K562 (cell line): ENCODE data around the gene ALG1L2. TPM values are rescaled to one million over a fixed set of nuclear protein-coding genes. Genes with fewer than 3 reads are reported as not detected.
"Not testable (repeated sequence)": the region's sequence is repeated elsewhere in the genome, so short reads cannot be mapped to it uniquely, and the experiment has no call there.

Experiments used
- ATAC-seq: fragments of 200-7000 bp; cut with Tn5 transposase; 3 replicates; pipeline ENCODE4 v1.9.1; 2020; ENCODE audit warnings: moderate library complexity
- BruUV-seq: library from RNA; stranded (reverse); fragments of 400-500 nt; replicated peaks from 2 replicates; lab custom pipeline; 2021; lab: Mats Ljungman, UMichigan
- CTCF ChIA-PET: fragments of 300-600 bp; formaldehyde crosslinking; extraction: SDS; loops from one replicate; lab custom pipeline; 2021; ENCODE audit warnings: low intra/inter-chr PET ratio; lab: Yijun Ruan, JAX
- POLR2A ChIA-PET: fragments of 300-600, 350-650 bp; sonication (Branson Sonifier 250); formaldehyde crosslinking; extraction: SDS; loops from one replicate; lab custom pipeline; 2021; ENCODE audit warnings: antibody characterized with exemption, inconsistent platforms; lab: Yijun Ruan, JAX
- DNase-seq, 4 experiments: peaks; one replicate each; pipeline versions ENCODE4 v3.0.0 to v3.0.0-alpha.2; 2011 to 2018; ENCODE audit warnings: low spot score in 3 of 4, mixed read lengths in 3 of 4; ENCODE audit errors: extremely low read depth in 1 of 4
- FAIRE-seq: peaks from 2 replicates; lab custom pipeline; 2011; peaks lifted over from hg19 to GRCh38; lab: Jason Lieb, UNC
- H2AFZ ChIP-seq: 2 replicates; pipeline ENCODE4 v1.6.0; 2011; ENCODE audit warnings: low read depth, low read length, control low read depth, inconsistent platforms
- H3K27ac ChIP-seq: fragments of 200-600 bp; 3 replicates; pipeline ENCODE4 v1.8.0; 2011; ENCODE audit warnings: low read depth, mild to moderate bottlenecking, control low read depth, inconsistent platforms, low read length, moderate library complexity, mixed read lengths; ENCODE audit errors: extremely low read depth
- H3K27me3 ChIP-seq, 2 experiments: fragments of 300-600 bp in 1 of 2; 2 replicates in 1 of 2; 3 replicates in 1 of 2; pipeline versions ENCODE4 v1.6.0 to v1.8.0; 2011; ENCODE audit warnings: inconsistent platforms in 2 of 2, low read length in 2 of 2, mild to moderate bottlenecking in 1 of 2, mixed read lengths in 1 of 2, moderate library complexity in 1 of 2; ENCODE audit not compliant: control insufficient read depth in 2 of 2, insufficient read depth in 2 of 2
- H3K36me3 ChIP-seq: fragments of 300-600 bp; 3 replicates; pipeline ENCODE4 v1.8.0; 2011; ENCODE audit warnings: mild to moderate bottlenecking, low read length, inconsistent platforms; ENCODE audit not compliant: control insufficient read depth, insufficient read depth
- H3K4me1 ChIP-seq, 2 experiments: fragments of 200-600 bp in 1 of 2; replicated peaks in 1 of 2; 2 replicates in 1 of 2; 3 replicates in 1 of 2; pipeline versions ENCODE4 v1.5.1 to v1.8.0; 2011; ENCODE audit warnings: inconsistent platforms in 2 of 2, low read length in 2 of 2, mild to moderate bottlenecking in 1 of 2, mixed read lengths in 1 of 2, moderate library complexity in 1 of 2; ENCODE audit not compliant: control insufficient read depth in 2 of 2, insufficient read depth in 2 of 2
- H3K4me2 ChIP-seq: 2 replicates; pipeline ENCODE4 v1.6.1; 2011; ENCODE audit warnings: low read length, control low read depth, inconsistent platforms, mixed read lengths; ENCODE audit not compliant: insufficient read depth
- H3K4me3 ChIP-seq: fragments of 200-600 bp; sonication (generic), shearing (Covaris generic); 2 replicates; pipeline ENCODE4 v1.5.1; 2016; ENCODE audit warnings: control low read depth, inconsistent platforms
- H3K79me2 ChIP-seq: fragments of 200-600 bp; 3 replicates; pipeline ENCODE4 v1.8.0; 2011; ENCODE audit warnings: low read length, inconsistent platforms; ENCODE audit not compliant: control insufficient read depth, insufficient read depth
- H3K9ac ChIP-seq, 2 experiments: 2 replicates each; pipeline versions ENCODE4 v1.6.0 to v1.6.1; 2011; ENCODE audit warnings: low read depth in 2 of 2, low read length in 2 of 2, control low read depth in 1 of 2, inconsistent platforms in 1 of 2, mild to moderate bottlenecking in 1 of 2, mixed read lengths in 1 of 2; ENCODE audit not compliant: insufficient read depth in 1 of 2
- H3K9me1 ChIP-seq: one replicate; pipeline ENCODE4 v1.6.0; 2011; ENCODE audit warnings: inconsistent platforms, mild to moderate bottlenecking, low read length, moderate library complexity; ENCODE audit not compliant: control insufficient read depth, insufficient read depth
- H3K9me3 ChIP-seq: replicated peaks from 2 replicates; pipeline ENCODE4 v1.5.1; 2011; ENCODE audit warnings: low read depth, low read length, inconsistent platforms; ENCODE audit not compliant: control insufficient read depth, insufficient read depth
- H4K20me1 ChIP-seq: replicated peaks from 2 replicates; pipeline ENCODE4 v1.6.1; 2011; ENCODE audit warnings: low read length, inconsistent platforms, mixed read lengths; ENCODE audit not compliant: control insufficient read depth, insufficient read depth
- CBX8 ChIP-seq: fragments of 200-600 bp; sonication (generic); IDR thresholded peaks from 2 replicates; pipeline ENCODE4 v1.6.1; 2012; ENCODE audit warnings: borderline replicate concordance, mixed run types, low read depth, mild to moderate bottlenecking, moderate library complexity, mixed read lengths, low read length, control low read depth, inconsistent platforms; ENCODE audit not compliant: poor library complexity, severe bottlenecking; ENCODE audit errors: extremely low read depth
- GATAD2A ChIP-seq: fragments of 450-650 bp; IDR thresholded peaks from 2 replicates; pipeline ENCODE4 v1.6.1; 2017
- SMARCC2 ChIP-seq: fragments of 450-650 bp; IDR thresholded peaks from 2 replicates; pipeline ENCODE4 v1.6.1; 2017; ENCODE audit warnings: antibody characterized with exemption, moderate library complexity, mild to moderate bottlenecking, low read depth
- WHSC1 ChIP-seq: IDR thresholded peaks from one replicate; pipeline ENCODE4 v1.6.1; 2012; ENCODE audit warnings: low read length, control low read depth, inconsistent platforms
- ZNF445 ChIP-seq: fragments of 250-450 bp; sonication (Bioruptor Pico); IDR thresholded peaks from 2 replicates; pipeline ENCODE4 v1.4.0; 2020; ENCODE audit warnings: low read depth, mild to moderate bottlenecking, moderate library complexity
- WGBS: fragments of 100-300 bp; shearing (Covaris generic); methylation state at CpG from one replicate; pipeline ENCODE4 v1.1.6; 2016; ENCODE audit warnings: low coverage, mixed read lengths; ENCODE audit not compliant: insufficient coverage; ENCODE audit errors: missing lambda C conversion rate; 5-methylcytosine and 5-hydroxymethylcytosine counted together
- in situ Hi-C: fragments of 300-500 bp; cut with MboI; formaldehyde crosslinking; loops from 4 replicates; pipeline ENCODE4 v1.15.0; 2018; ENCODE audit warnings: inconsistent platforms, mixed read lengths
- intact Hi-C: fragments of 100-400 bp; cut with micrococcal nuclease; formaldehyde crosslinking; loops from 2 replicates; pipeline ENCODE4 v1.14.2; 2022
- polyA plus RNA-seq, 8 experiments: library from polyadenylated mRNA; depleted of rRNA in 4 of 8; stranded (reverse) in 5 of 8; unstranded in 3 of 8; fragments of >200 nt; fragmentation: Nextera tagmentation in 2 of 8; fragmentation: Illumina TruSeq in 1 of 8; extraction: Ambion mirVana in 2 of 8; extraction: Trizol in 1 of 8; gene quantifications; 2 replicates each; pipeline versions ENCODE4 v1.2.1 to v1.2.3, GENCODE V29; 2011 to 2014; ENCODE audit warnings: inconsistent platforms in 1 of 8, missing spikeins in 1 of 8
- total RNA-seq, 7 experiments: library from RNA; depleted of rRNA in 6 of 7; stranded (reverse); fragments of >200 nt in 6 of 7; fragmentation: Illumina TruSeq in 2 of 7; extraction: Trizol in 2 of 7; gene quantifications; 2 replicates each; pipeline versions ENCODE4 v1.2.1 to v1.2.3, GENCODE V29; 2011 to 2021; ENCODE audit warnings: low replicate concordance in 1 of 7
- TF ChIP-seq, protein P1 (sequence below), 3 experiments: IDR thresholded peaks in 2 of 3; conservative IDR thresholded peaks in 1 of 3; 2 replicates each; pipeline ENCODE4 v1.5.1; 2011 to 2012; ENCODE audit warnings: low read length in 3 of 3, mild to moderate bottlenecking in 3 of 3, control low read depth in 2 of 3, improper control_type of control experiment in 1 of 3, inconsistent platforms in 1 of 3, low read depth in 1 of 3, mixed read lengths in 1 of 3, moderate library complexity in 1 of 3; ENCODE audit not compliant: insufficient read depth in 2 of 3

The ALG1L2 gene
- total and polyA plus RNA-seq, 9 of the 15 experiments (the other 6 are each of a cell fraction or from before 2014, with no cell fraction given) = 0.10 to 1.1 (median 0.33) TPM; not detected in 2

DNA sequence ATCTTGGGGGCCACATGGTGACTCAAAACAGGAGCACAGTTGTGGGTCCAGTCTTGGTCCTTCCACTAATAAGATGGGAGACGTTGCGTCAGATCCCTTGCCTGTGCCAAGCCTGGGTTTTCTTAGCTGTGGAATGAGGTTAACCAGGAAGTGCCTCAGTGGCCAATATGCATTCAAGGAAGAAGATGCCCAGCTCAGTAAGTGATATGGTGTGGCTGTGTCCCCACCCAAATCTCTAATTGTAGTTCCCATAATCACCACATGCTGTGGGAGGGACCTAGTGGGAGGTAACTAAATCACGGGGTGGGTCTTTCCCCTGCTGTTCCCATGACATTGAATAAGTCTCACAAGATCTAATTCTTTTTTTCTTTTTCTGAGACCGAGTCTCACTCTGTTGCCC lies 6.4 kb downstream of the ALG1L2 start:
- POLR2A ChIA-PET = no interaction called here
- Histone ChIP-seq H3K4me3 (no peak overlapping the region), H3K9me3 (no peaks in the 10 kb centered on the region), H3K36me3 (no peaks in the 10 kb centered on the region), H3K9me1 (no peaks in the 10 kb centered on the region), H3K79me2 (no peaks in the 10 kb centered on the region), H3K9ac (no peak overlapping the region), H3K27ac (no peak overlapping the region), H3K4me2 (no peak overlapping the region), H2AFZ (no peak overlapping the region), H4K20me1 (no peaks in the 10 kb centered on the region), H3K27me3 (no peaks in the 10 kb centered on the region), H3K4me1 (no peaks in the 10 kb centered on the region; a peak in 2 of 5 replicates)
- ATAC-seq (no peak), FAIRE-seq (no peak), DNase-seq (no peak)
- BruUV-seq = no TSS peak
- in situ Hi-C loops (no loop called here), intact Hi-C loops (no loop called here)
- CTCF ChIA-PET = no interaction called here
- 45% methylated on average over 4 of the region's 4 CpGs for WGBS
- no peak for TF ChIP-seq ZNF445 (CRISPR knock-in tag)
- no peak for TF ChIP-seq SMARCC2
- no peak for TF ChIP-seq CBX8
- no peak for TF ChIP-seq GATAD2A
- no peak for TF ChIP-seq WHSC1
- TF ChIP-seq, all 486 proteins: peak for 0

DNA sequence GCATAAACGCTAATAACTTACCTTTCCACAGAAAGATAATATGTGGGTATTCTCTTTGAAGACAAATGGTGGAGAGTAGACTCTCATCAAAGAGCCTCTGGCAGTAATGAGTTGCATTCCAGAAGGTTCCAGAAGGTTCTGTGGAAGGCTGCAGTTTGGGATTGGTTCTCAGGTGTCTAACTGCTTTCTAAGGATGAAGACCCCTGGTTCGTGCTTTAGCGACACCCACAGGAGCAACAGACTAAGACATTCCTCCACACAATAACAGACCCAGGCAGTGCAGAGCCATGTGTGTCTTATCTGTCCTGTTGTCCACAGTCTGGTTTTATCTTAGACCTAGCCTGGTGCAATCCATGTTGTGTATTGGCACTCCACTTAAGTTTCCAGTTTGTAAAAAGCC lies 9.1 kb downstream of the ALG1L2 start:
- CTCF ChIA-PET, intact Hi-C loops, POLR2A ChIA-PET, in situ Hi-C loops, H3K36me3 ChIP-seq, H3K4me2 ChIP-seq, H3K27ac ChIP-seq, H3K27me3 ChIP-seq, H3K79me2 ChIP-seq, ATAC-seq, H3K9me1 ChIP-seq, H2AFZ ChIP-seq, H3K9ac ChIP-seq, H3K4me3 ChIP-seq, H3K9me3 ChIP-seq, BruUV-seq, H4K20me1 ChIP-seq: not testable (repeated sequence)
- TF ChIP-seq, protein P1, sequence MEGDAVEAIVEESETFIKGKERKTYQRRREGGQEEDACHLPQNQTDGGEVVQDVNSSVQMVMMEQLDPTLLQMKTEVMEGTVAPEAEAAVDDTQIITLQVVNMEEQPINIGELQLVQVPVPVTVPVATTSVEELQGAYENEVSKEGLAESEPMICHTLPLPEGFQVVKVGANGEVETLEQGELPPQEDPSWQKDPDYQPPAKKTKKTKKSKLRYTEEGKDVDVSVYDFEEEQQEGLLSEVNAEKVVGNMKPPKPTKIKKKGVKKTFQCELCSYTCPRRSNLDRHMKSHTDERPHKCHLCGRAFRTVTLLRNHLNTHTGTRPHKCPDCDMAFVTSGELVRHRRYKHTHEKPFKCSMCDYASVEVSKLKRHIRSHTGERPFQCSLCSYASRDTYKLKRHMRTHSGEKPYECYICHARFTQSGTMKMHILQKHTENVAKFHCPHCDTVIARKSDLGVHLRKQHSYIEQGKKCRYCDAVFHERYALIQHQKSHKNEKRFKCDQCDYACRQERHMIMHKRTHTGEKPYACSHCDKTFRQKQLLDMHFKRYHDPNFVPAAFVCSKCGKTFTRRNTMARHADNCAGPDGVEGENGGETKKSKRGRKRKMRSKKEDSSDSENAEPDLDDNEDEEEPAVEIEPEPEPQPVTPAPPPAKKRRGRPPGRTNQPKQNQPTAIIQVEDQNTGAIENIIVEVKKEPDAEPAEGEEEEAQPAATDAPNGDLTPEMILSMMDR (IDR thresholded peaks at IDR 0.05 in 2 of 3, conservative IDR thresholded peaks at IDR 0.05 in 1 of 3; ENCODE audit: insufficient read depth in 2 of 3, low read depth in 1 of 3, low read length in 3 of 3) = peak in 2 of 3 experiments; percentile 1 to 15; a peak in 2 of 6 replicates
- DNase-seq (peak in 1 of 4 experiments; percentile 34), FAIRE-seq (peak; percentile 11)
- H3K4me1 ChIP-seq = peaks cover 0 to 11% of the 10 kb centered on the region in 2 experiments; a peak in 4 of 5 replicates
- 0% methylated on average over 2 of the region's 3 CpGs for WGBS
